ENCODE results near the gene PHF2.

- TF ChIP-seq CTCF (IDR thresholded peaks at IDR 0.05) (no peak), ZFX (IDR thresholded peaks at IDR 0.05; ENCODE audit: borderline replicate concordance) (no peak)
These were observed 92.0 kb downstream of the PHF2 start for GRCh38 chr9:93668261-93668871.
